KBM-7 (cell line): ENCODE data around the gene LTB4R2.
"Not testable (repeated sequence)": the region's sequence is repeated elsewhere in the genome, so short reads cannot be mapped to it uniquely, and the experiment has no call there.

Experiments used
- DNase-seq: peaks from one replicate; pipeline ENCODE4 v3.0.0-alpha.2; 2015
- in situ Hi-C: fragments of 300-500 bp; cut with MboI; formaldehyde crosslinking; loops from 2 replicates; pipeline ENCODE4 v1.14.3; 2020; ENCODE audit warnings: low sequenced_read_pairs, low pct_unique_long_range_greater_than_20kb, mixed read lengths

The LTB4R2 gene

DNA sequence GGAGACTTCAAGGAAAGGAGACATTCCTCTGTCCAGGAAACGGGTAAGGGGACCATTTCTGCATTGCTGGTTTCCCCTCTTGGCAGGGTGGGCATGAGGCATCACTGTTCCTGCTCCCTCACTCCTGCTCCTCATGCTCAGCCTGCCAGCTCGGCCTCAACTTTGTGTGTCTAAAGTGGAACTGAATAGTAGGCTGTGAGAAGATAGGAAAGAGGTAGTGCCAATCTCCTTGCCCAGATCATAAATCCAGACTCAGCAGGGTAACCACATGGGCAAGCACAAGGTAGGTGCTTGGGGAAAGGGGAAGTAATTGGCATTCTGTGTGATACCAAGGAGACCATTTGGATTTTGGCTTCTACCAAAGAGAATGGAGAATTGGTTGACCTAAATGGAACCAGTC, 4.0 kb downstream of the LTB4R2 start:
- in situ Hi-C loops = no loop called here
- peak; percentile 34 for DNase-seq

DNA sequence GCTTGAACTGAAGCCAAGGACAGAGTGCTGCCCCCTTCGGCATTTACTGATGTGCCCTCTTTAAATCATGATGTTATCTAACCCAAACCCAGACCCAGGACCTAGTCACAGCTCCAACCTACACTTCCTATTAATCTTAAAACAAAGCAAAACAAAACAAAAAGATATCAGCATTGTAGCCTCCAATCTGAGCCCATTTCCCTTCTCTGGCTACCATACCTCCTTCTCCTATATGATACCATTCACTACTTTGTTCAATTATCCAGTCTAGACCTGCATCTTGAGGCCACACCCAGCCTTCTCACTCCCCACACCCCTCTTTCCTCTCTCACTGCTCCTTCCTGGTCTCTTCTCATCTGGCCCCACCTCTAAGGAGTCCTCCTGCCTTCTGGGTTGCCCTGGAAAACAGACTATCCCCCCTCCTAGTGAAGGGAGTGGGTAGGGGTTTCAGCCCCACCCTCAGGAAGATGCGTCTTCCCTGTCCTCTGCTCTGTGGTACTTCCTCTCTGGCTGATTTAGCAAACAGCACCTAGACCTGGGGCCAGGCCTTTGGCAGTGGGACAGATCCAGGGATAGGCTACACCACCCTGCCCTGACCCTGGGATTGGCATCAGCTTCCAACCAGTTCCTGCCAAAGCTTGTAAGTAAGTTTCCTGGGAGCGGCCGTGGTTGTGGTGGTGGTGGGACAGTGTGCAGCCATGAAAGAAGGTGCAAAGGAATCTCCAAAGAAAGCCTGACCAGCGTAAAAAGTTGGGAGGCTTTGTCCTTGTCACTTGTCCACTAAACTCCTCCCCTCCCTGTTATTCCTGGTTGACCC, 4.6 kb downstream of the LTB4R2 start:
- in situ Hi-C loops = no loop called here
- no peak for DNase-seq

DNA sequence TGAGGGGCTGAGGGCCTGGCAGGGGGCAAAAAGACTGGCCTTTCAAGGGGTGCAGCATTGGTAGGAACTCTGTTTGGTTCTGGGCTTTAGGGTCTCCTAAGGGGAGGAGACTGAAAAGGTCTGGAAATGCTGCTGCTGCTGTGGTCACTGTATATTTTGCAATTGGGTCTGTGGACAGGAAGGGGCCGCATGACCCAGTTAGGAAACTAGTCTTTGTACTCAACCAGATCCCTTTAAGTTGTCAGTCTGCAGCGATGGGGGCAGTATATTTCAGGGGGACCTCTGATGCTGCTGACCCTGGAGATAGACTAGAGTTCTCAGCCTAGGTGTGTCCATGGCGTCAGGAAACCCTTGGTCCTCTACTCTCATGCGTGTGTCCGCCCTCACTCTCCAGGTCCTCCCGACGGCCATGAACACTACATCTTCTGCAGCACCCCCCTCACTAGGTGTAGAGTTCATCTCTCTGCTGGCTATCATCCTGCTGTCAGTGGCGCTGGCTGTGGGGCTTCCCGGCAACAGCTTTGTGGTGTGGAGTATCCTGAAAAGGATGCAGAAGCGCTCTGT, 5.4 kb downstream of the LTB4R2 start:
- in situ Hi-C loops = no loop called here
- DNase-seq = no peak

DNA sequence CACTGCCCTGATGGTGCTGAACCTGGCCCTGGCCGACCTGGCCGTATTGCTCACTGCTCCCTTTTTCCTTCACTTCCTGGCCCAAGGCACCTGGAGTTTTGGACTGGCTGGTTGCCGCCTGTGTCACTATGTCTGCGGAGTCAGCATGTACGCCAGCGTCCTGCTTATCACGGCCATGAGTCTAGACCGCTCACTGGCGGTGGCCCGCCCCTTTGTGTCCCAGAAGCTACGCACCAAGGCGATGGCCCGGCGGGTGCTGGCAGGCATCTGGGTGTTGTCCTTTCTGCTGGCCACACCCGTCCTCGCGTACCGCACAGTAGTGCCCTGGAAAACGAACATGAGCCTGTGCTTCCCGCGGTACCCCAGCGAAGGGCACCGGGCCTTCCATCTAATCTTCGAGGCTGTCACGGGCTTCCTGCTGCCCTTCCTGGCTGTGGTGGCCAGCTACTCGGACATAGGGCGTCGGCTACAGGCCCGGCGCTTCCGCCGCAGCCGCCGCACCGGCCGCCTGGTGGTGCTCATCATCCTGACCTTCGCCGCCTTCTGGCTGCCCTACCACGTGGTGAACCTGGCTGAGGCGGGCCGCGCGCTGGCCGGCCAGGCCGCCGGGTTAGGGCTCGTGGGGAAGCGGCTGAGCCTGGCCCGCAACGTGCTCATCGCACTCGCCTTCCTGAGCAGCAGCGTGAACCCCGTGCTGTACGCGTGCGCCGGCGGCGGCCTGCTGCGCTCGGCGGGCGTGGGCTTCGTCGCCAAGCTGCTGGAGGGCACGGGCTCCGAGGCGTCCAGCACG, 6.1 kb downstream of the LTB4R2 start:
- no peak for DNase-seq
- in situ Hi-C loops = no loop called here

DNA sequence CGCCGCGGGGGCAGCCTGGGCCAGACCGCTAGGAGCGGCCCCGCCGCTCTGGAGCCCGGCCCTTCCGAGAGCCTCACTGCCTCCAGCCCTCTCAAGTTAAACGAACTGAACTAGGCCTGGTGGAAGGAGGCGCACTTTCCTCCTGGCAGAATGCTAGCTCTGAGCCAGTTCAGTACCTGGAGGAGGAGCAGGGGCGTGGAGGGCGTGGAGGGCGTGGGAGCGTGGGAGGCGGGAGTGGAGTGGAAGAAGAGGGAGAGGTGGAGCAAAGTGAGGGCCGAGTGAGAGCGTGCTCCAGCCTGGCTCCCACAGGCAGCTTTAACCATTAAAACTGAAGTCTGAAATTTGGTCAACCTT, 6.6 kb downstream of the LTB4R2 start:
- no peak for DNase-seq
- in situ Hi-C loops = no loop called here

DNA sequence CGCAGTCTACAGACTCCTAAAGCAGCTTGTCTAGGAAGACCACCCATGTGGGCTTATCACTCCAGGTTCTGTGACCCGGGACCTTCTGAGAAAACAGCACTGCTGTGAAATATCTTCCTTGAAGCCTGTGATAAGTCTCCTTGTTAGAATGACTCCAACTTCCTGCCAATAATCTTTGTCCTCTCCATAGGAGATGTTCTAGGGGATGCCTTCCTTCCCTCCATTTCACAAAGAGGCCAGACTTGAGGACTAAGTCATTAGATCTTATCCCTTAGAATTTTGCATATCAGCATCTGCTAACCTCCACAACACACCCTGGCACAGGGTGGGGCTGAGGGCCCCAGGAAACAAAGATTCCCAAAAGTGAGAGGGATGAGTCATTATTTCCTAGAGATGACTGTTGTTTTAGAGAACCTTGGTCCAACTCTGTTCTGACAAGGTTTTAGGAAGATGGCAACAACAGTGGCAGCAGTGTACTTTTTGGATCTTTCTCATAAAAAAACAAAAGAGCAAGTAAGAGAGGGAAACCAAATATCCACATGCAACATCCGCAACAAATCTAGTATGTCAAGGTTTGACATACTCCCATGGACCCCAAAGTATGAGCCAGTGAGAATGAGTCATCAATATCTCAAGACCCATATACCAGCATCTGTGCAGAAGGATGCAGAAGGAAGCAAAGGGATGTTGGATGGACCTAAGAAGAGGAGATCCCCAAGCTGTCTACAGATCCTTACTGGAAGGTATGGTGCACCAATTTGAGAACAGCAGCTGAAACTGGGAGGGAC, 7.4 kb downstream of the LTB4R2 start:
- no peak for DNase-seq
- in situ Hi-C loops = no loop called here

DNA sequence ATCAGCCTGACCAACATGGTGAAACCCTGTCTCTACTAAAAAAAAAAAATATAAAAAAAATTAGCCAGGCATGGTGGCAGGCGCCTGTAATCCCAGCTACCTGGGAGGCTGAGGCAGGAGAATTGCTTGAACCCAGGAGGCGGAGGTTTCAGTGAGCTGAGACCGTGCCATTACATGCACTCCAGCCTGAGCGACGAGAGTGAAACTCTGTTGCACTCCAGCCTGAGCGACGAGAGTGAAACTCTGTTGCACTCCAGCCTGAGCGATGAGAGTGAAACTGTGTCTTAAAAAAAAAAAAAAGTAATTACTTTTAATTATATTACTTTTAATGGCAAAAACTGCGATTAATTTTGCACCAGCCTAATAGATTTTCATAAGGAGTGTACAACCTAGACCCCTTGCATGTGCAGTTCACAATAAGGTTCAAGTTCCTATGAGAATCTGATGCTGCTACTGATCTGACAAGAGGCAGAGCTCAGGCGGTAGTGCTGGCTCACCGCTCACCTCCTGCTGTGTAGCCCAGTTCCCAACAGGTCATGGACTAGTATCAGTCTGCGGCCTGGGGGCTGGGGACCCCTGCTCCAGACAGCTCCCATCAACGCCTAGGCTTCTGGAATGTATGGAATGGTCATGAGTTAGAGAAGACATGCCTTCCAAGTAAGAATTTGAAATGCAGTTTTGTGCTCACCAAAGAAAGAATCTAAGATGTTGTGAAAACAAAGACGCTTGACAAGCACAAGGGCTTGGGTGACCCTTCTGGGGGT, 11.5 kb downstream of the LTB4R2 start:
- DNase-seq = no peak

DNA sequence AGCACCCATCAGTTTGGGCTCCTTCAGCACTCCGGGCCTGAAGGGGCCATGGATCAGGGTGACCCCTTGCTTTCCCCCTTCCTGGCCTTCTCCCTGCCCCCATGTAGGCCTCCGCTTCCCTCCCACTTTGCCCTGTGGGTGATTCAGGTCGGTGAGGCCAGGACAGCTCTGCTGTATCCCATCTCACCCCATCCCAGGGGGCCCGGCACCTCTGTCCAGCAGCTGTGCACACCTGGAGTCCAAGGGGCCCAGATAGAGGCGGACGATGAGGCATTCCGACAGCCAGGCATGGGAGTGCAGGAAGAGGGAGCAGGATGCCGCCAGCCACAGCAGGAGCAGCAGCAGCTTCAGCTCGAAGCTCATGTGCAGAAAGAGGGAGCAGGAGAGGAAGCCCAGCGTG, 12.7 kb downstream of the LTB4R2 start:
- no peak for DNase-seq
- in situ Hi-C loops = no loop called here

More for the DNA sequence above, 11.5 kb downstream of the LTB4R2 start:
- in situ Hi-C loops = no loop called here

DNA sequence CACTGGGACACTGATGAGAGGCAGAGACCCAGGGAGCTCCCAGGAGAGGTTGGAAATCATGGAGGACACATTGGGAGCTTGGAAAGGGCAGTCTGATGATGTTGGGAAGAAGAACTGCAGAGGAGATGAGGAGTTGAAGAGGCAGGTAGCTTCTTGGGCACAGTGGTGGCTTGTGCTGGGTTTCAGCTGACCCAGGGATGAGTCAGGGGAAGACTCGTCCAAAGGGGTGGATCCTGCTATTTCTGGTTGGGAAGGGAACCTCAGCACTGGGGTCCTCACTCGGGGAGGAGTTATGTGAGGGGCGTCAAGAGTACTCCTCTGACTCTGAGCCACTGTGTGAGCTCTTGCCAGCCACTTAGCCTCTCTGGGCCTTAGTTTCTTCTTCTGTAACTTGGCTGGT, 13.4 kb downstream of the LTB4R2 start:
- in situ Hi-C loops = no loop called here
- no peak for DNase-seq

DNA sequence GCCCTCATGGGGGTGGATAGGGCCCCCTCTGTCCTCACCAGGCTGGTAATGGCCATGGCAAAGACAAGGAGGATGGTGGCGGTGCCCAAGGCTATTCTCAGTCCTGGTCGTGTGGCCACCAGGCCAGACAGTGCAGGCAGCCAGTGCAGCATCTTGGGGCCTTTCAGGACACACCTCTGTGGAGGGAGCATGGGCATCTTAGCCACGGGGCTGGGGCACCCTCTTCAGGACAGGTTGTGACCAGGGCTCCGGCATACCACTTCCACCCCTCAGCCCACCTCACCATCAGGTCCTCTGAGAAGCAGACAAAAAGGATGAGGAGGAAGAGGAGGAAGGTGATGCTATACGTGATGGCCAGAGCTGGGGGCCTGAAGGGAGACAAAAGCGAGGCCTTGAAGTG, 14.1 kb downstream of the LTB4R2 start:
- DNase-seq = no peak
- in situ Hi-C loops = no loop called here

DNA sequence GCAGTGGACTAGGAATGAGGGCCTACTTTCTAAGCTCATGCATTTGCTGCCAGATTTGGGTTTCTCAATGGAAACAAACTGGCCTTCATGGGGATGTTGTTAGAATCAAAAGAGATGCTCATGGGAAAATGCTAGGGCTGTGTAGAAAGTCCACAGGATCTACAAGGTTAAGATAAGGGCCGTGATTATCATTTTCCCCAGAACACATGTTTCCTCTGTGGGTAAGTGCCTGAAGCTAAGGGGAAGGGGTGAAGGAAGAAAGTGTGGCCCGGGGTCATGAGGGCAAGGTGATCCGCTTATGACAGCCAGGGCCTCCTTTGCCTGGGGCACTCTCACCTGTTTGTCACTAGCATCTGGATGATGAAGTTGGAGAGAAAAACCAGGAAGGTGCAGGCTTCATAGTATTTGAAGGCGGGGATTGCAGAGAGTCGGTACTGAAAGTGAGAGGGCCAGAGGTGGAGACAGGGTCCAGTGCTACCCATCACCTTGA, 15.1 kb downstream of the LTB4R2 start:
- in situ Hi-C loops = loop anchor here (25.0 kb wide), 1 partner anchor 362 kb away; no protein-coding TSS in a partner anchor
- DNase-seq = no peak

DNA sequence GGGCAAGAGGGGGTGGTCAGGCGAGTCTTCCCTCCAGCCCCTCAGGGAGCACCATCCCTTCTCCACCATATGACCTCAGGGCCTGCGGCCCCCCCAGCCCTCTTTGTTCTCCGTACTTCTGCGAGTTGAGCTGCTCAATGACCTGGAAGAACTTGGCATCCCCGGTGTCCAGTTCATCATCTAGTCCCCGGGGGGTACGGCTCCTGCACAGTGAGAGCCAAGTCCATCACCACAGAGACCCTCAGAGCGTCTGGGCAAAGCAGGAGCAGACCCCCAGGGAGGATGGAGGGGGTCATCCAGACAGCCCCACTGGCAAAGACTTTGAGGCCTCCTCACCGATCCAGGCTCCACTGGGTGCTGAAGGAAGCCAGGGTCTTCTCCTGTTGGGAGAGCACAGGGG, 16.0 kb downstream of the LTB4R2 start:
- DNase-seq = no peak
- in situ Hi-C loops = loop anchor here (25.0 kb wide), 1 partner anchor 361 kb away; no protein-coding TSS in a partner anchor

DNA sequence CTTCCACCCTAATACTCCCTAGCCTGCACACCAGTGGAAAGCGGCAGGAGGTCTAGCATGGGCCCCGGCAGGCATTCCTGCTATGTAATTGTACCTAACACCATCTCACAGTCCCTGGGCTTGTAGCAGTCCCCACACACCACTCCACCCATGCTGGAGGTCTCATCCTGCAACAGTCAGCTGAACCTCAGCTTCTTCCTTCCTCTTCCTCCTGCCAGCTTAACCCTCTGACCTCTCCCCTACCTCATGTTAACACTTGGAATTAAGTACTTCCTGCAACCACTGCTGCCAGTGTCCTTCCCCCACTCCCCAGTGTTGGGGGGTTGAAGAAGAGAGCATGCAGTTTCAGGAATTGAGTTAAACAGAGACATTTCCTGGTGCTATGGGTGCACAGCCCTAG, 17.4 kb downstream of the LTB4R2 start:
- DNase-seq = peak; percentile 58
- in situ Hi-C loops = loop anchor here (25.0 kb wide), 1 partner anchor 360 kb away; no protein-coding TSS in a partner anchor

DNA sequence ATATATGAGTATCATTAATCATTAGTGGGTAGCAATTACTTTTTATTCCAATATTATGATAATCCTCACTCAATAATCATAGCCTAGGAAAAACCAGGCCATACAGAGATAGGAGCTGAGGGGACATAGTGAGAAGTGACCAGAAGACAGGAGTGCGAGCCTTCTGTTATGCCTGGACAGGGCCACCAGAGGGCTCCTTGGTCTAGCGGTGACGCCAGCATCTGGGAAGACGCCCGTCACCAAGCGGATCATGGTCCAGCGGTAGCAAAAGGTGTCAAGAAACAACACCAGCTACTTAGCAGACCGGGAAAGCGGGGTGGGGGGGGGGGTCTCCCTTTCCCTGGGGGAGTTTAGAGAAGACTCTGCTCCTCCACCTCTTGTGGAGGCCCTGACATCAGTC, 18.0 kb downstream of the LTB4R2 start:
- in situ Hi-C loops = loop anchor here (25.0 kb wide), 1 partner anchor 359 kb away; no protein-coding TSS in a partner anchor
- not testable (repeated sequence) for DNase-seq

DNA sequence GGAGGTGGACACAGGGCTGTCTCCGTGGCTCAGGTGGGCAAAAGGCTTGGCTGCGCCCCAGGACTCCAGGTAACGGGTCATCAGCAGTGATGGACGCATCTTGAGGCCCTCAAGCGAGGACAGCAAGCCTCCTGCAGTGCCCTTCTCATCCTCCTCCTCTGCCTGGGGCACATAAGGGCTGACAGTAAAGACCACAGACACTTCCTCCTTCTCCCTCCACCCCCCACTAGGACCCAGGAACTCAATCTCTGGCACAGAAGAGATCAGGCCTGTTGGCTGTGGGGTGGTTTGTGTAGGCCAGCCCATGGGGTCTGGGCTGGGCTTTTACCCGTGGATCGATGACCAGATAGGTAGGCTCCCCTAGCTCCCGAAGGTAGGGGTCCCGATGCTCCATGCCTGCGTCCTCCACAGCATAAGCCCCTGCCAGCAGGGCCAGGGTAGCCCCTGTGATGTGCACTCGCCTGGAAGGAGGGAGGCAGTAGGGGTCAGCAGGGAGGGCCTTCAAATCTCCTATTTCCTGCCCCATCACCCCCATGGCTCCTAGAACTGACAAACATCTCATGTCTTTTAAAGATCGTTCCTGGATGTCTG, 19.2 kb downstream of the LTB4R2 start:
- in situ Hi-C loops = loop anchor here (25.0 kb wide), 1 partner anchor 358 kb away; no protein-coding TSS in a partner anchor
- DNase-seq = no peak

DNA sequence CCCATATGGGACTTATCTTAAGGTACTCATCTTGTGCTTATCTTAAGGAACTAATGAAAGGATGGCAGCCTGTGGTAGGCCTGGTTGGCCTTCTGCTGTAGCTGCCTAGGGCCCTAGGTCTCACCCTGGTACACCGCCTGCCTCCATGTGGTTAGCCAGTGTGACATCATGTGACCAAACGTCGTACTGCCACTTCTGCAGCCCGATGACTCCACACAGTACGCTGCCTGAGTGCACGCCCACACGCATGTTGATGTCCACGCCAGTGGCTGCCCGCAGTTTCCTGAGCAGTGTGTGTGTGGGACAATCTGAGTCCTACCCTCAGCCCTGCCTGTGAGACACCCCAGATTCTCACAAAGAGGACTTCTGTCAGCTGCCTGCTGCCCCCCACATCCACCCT, 19.8 kb downstream of the LTB4R2 start:
- in situ Hi-C loops = loop anchor here (10.0 to 25.0 kb wide), 2 partner anchors 105 to 358 kb away; no protein-coding TSS in a partner anchor
- DNase-seq = no peak

DNA sequence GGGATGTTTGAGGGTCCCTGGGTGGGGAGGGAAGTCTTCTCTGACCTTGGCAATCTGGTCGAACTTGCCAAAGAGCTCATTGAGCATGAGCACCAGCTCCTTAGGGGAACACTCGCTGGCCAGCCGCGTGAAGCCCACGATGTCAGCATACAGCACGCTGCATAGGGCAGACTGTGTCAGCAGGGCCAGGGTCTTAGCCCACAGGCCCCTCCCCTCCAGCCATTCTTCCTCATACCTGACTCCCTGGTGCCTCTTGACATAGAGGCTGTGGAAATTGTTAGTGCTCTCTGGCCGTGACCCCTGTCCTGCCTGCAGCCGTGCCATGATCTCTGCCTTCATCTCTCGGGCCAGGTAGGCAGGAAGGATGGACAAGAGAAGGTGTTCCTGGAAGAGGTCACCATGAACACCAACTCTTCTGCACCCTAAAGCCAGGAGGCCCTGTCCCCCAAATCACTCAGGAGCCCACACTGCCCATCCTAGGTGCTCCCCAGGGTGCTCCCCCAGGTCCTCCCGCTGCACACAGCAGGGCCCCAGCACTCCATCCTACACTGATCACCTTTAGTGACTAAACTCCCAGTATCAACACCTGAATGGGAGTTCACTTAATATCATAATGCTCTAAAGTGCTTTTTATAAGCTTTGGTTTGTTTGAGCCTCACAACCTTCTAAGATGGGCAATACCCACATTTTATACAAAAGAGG, 21.2 kb downstream of the LTB4R2 start:
- no peak for DNase-seq
- in situ Hi-C loops = loop anchor here (10.0 to 25.0 kb wide), 2 partner anchors 104 to 356 kb away; no protein-coding TSS in a partner anchor
